Measurements from ENCODE around the gene PRPF19. TPM values are rescaled to one million over a fixed set of nuclear protein-coding genes. Genes with fewer than 3 reads are reported as not detected.

PRPF19 gene
- total and polyA plus RNA-seq, 2 of the 8 experiments (the other 6 are each of a cell fraction or from before 2014, with no cell fraction given) = 107 to 141 TPM

DNA sequence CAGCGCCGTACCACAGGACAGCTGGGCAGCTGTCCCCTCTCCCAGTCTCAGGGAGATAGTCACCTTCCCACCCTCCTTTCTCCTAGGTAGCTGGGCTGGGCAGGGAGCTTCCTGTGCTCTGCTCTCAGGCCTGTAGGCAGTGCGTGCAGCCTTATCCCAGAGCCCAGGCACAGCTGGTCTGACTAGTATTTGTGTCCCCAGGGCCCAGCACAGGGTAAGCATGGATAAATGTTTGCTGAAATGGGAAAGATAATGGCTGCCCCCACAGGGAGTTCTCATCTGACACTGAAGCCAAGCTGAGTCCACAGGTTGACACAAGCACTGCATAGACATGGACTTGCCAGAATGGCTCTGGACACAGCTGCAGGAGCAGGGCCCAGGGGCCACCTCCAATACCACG is 35.8 kb upstream of the PRPF19 start:
- no peak overlapping the region for H3K4me2 ChIP-seq (ENCODE audit: insufficient read depth in 1 of 2, low read depth in 2 of 2, low read length in 2 of 2)
- H2BK15ac ChIP-seq (ENCODE audit: low read length) = no peak overlapping the region
- H3K27ac ChIP-seq (ENCODE audit: low read depth, low read length) = no peak overlapping the region
- H3K9me3 ChIP-seq (ENCODE audit: insufficient read depth in 2 of 2, low read depth in 1 of 2, low read length in 1 of 2) = no peaks in the 10 kb centered on the region
- no peak overlapping the region for H3K56ac ChIP-seq (replicated peaks; ENCODE audit: insufficient read length, low read depth, low read length)
- H3K4ac ChIP-seq (replicated peaks; ENCODE audit: insufficient read length, low read depth, low read length) = no peak overlapping the region
- H2BK5ac ChIP-seq (ENCODE audit: low read depth, low read length) = no peak overlapping the region
- H3K23ac ChIP-seq (ENCODE audit: insufficient read length) = no peak overlapping the region
- no peak overlapping the region for H3K9ac ChIP-seq (replicated peaks in 1 of 4; ENCODE audit: extremely low read depth in 1 of 4, low read depth in 3 of 4, low read length in 3 of 4)
- no peaks in the 10 kb centered on the region for H3K23me2 ChIP-seq (ENCODE audit: low read depth, low read length)
- WGBS, 2 experiments (ENCODE audit: extremely low coverage in 1 of 2, insufficient coverage in 1 of 2, insufficient read length in 1 of 2, insufficient replicate concordance in 2 of 2, low coverage in 1 of 2, low lambda C conversion rate in 2 of 2, missing lambda C conversion rate in 1 of 2) = 85% methylated on average over 4 of the region's 4 CpGs; no CpG with 5 or more reads in 1 of the 2 experiments
- peaks cover 1 to 2% of the 10 kb centered on the region in 2 experiments for H4K20me1 ChIP-seq (replicated peaks in 1 of 2; ENCODE audit: control insufficient read depth in 1 of 2, insufficient read depth in 2 of 2, low read length in 2 of 2)
- H2BK12ac ChIP-seq (ENCODE audit: low read depth, low read length) = no peak overlapping the region
- no peak overlapping the region for H2AK5ac ChIP-seq (ENCODE audit: low read depth, low read length)
- POLR2A ChIA-PET (ENCODE audit: partially characterized antibody) = interaction anchor here (1.7 to 2.0 kb wide), 2 partner anchors 9 to 11 kb away, joined by 8 to 10 read pairs; partner anchors contain the start of gene SLC15A3
- peaks cover 0 to 2% of the 10 kb centered on the region in 2 experiments; a peak in 1 of 4 replicates for H3K79me2 ChIP-seq (ENCODE audit: control insufficient read depth in 1 of 2, insufficient read depth in 2 of 2, low read length in 2 of 2)
- CTCF ChIA-PET (ENCODE audit: partially characterized antibody) = interaction anchor here (0.7 to 1.3 kb wide), 4 partner anchors 12 to 246 kb away, joined by 3 to 4 read pairs (median 3); no protein-coding TSS in a partner anchor
- FAIRE-seq (no peak), DNase-seq (ENCODE audit: low read depth in 1 of 2, low spot score in 2 of 2) (no peak)
- TF ChIP-seq CHD1 (IDR thresholded peaks at IDR 0.05; ENCODE audit: low read depth, low read length) (no peak), BRCA1 (IDR thresholded peaks at IDR 0.05; ENCODE audit: low read depth, low read length) (no peak), JUN (IDR thresholded peaks at IDR 0.05; ENCODE audit: low read depth, low read length) (no peak), BACH1 (IDR thresholded peaks at IDR 0.05; ENCODE audit: low read length) (no peak), EP300 (IDR thresholded peaks at IDR 0.05; ENCODE audit: borderline replicate concordance in 1 of 2, low read depth in 2 of 2, low read length in 2 of 2) (no peak), EZH2 (IDR thresholded peaks at IDR 0.05; ENCODE audit: low read depth, low read length, severe bottlenecking) (no peak), SP4 (IDR thresholded peaks at IDR 0.05; ENCODE audit: low read length) (no peak), TAF1 (IDR thresholded peaks at IDR 0.05; ENCODE audit: low read depth, low read length) (no peak), POU5F1 (IDR thresholded peaks at IDR 0.05; ENCODE audit: low read depth, low read length) (no peak), POLR2AphosphoS5 (IDR thresholded peaks at IDR 0.05; ENCODE audit: low read depth, low read length) (no peak), NANOG (IDR thresholded peaks at IDR 0.05; ENCODE audit: insufficient read depth, low read depth, low read length, poor library complexity, severe bottlenecking) (no peak)
- TF ChIP-seq, protein P1, sequence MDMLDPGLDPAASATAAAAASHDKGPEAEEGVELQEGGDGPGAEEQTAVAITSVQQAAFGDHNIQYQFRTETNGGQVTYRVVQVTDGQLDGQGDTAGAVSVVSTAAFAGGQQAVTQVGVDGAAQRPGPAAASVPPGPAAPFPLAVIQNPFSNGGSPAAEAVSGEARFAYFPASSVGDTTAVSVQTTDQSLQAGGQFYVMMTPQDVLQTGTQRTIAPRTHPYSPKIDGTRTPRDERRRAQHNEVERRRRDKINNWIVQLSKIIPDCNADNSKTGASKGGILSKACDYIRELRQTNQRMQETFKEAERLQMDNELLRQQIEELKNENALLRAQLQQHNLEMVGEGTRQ (IDR thresholded peaks at IDR 0.05; ENCODE audit: low read length) = no peak
- no peak overlapping the region for H4K91ac ChIP-seq (replicated peaks; ENCODE audit: insufficient read length, low read length)
- no peaks in the 10 kb centered on the region for H3K27me3 ChIP-seq (replicated peaks in 1 of 4; ENCODE audit: control insufficient read depth in 3 of 4, extremely low read depth in 1 of 4, insufficient read depth in 3 of 4, low read length in 3 of 4)
- H2AFZ ChIP-seq (ENCODE audit: low read length) = no peak overlapping the region
- no peak overlapping the region for H3K4me3 ChIP-seq (ENCODE audit: extremely low read depth in 1 of 4, insufficient read depth in 2 of 4, low read depth in 3 of 4, low read length in 4 of 4)
- H3K14ac ChIP-seq (ENCODE audit: insufficient read length) = no peak overlapping the region
- no peak overlapping the region for H3K18ac ChIP-seq (ENCODE audit: extremely low read depth, low read length)
- H2BK120ac ChIP-seq (replicated peaks; ENCODE audit: low read depth, low read length) = no peak overlapping the region
- H4K8ac ChIP-seq (ENCODE audit: extremely low read depth, insufficient read depth, low read length) = no peak overlapping the region
- H2BK20ac ChIP-seq (ENCODE audit: low read length) = no peak overlapping the region
- H4K5ac ChIP-seq (ENCODE audit: insufficient read length, low read depth, low read length) = no peak overlapping the region
- H3K4me1 ChIP-seq (replicated peaks in 1 of 4; ENCODE audit: control insufficient read depth in 3 of 4, insufficient read depth in 4 of 4, low read length in 3 of 4) = no peaks in the 10 kb centered on the region; a peak in 1 of 7 replicates
- peaks cover 0 to 3% (median 1%) of the 10 kb centered on the region in 4 experiments; a peak in 2 of 8 replicates for H3K36me3 ChIP-seq (ENCODE audit: control insufficient read depth in 2 of 4, insufficient read depth in 4 of 4, low read length in 3 of 4)
- no peaks in the 10 kb centered on the region; the same call in 1 of the 2 replicates for H3K79me1 ChIP-seq (ENCODE audit: low read depth, low read length)
